ENCODE data around the gene ZNF275.

DNA sequence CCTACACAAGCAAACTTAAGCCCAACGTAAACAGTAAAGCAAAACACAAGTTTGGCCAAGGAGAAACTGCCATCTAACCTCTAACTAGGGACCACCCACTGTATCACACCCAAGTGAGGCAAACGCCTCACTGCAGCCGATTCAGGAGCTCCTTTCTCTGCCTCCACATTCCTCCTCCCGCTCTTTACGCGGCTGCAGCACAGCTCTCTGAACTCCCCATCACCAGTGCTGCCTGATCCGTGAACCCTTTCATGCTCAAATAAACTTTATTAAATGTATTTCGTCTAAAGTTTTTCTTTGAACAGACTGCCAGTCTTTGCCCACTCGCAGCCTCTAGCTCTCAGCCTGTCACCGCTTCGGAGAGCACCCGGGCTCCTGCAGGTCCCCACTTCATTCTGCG is 60.7 kb downstream of the ZNF275 start:
- TF ChIP-seq, protein P1, sequence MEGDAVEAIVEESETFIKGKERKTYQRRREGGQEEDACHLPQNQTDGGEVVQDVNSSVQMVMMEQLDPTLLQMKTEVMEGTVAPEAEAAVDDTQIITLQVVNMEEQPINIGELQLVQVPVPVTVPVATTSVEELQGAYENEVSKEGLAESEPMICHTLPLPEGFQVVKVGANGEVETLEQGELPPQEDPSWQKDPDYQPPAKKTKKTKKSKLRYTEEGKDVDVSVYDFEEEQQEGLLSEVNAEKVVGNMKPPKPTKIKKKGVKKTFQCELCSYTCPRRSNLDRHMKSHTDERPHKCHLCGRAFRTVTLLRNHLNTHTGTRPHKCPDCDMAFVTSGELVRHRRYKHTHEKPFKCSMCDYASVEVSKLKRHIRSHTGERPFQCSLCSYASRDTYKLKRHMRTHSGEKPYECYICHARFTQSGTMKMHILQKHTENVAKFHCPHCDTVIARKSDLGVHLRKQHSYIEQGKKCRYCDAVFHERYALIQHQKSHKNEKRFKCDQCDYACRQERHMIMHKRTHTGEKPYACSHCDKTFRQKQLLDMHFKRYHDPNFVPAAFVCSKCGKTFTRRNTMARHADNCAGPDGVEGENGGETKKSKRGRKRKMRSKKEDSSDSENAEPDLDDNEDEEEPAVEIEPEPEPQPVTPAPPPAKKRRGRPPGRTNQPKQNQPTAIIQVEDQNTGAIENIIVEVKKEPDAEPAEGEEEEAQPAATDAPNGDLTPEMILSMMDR (IDR thresholded peaks at IDR 0.05) = no peak
- no peak for TF ChIP-seq POLR2AphosphoS5 (IDR thresholded peaks at IDR 0.05; ENCODE audit: insufficient read depth in 1 of 2, low read depth in 1 of 2)
- no peak for TF ChIP-seq POLR2A (IDR thresholded peaks at IDR 0.05)
